Parathyroid adenoma (tissue), 2 donors: ENCODE data around the gene LRRC52.

Experiments used
- H2AFZ ChIP-seq: fragments of 300-600 bp; sonication (generic); one replicate; pipeline ENCODE4 v1.7.0; 2017; ENCODE audit warnings: antibody characterized with exemption, mild to moderate bottlenecking
- H3K27ac ChIP-seq: fragments of 300-600 bp; sonication (generic); one replicate; pipeline ENCODE4 v1.7.0; 2017
- H3K27me3 ChIP-seq: fragments of 300-600 bp; sonication (generic); one replicate; pipeline ENCODE4 v1.7.0; 2017; ENCODE audit warnings: low read length; ENCODE audit not compliant: control insufficient read depth, insufficient read depth
- H3K36me3 ChIP-seq: fragments of 300-600 bp; sonication (generic); one replicate; pipeline ENCODE4 v1.7.0; 2017; ENCODE audit warnings: low read length; ENCODE audit not compliant: control insufficient read depth, insufficient read depth
- H3K4me1 ChIP-seq: fragments of 300-600 bp; sonication (generic); one replicate; pipeline ENCODE4 v1.7.0; 2017; ENCODE audit warnings: control low read depth
- H3K4me2 ChIP-seq: fragments of 300-600 bp; sonication (generic); one replicate; pipeline ENCODE4 v1.7.0; 2017; ENCODE audit warnings: low read length
- H3K4me3 ChIP-seq: fragments of 300-600 bp; sonication (generic); one replicate; pipeline ENCODE4 v1.7.0; 2017; ENCODE audit warnings: low read depth, low read length
- H3K79me2 ChIP-seq: fragments of 300-600 bp; sonication (generic); one replicate; pipeline ENCODE4 v1.7.0; 2017; ENCODE audit warnings: control low read depth
- H3K9ac ChIP-seq: fragments of 300-600 bp; sonication (generic); one replicate; pipeline ENCODE4 v1.7.0; 2017; ENCODE audit warnings: mild to moderate bottlenecking
- H3K9me3 ChIP-seq: fragments of 300-600 bp; sonication (generic); one replicate; pipeline ENCODE4 v1.7.0; 2017; ENCODE audit warnings: low read length; ENCODE audit not compliant: control insufficient read depth
- CTCF ChIP-seq: fragments of 300-600 bp; sonication (generic); IDR thresholded peaks from one replicate; pipeline ENCODE4 v1.7.0; 2017; ENCODE audit warnings: antibody characterized with exemption, mild to moderate bottlenecking
- donor health status: primary hyperparathyroidism.

The LRRC52 gene

GRCh38 chr1:165508291-165508690 is 35.5 kb upstream of the LRRC52 start:
- no peaks in the 10 kb centered on the region for H3K79me2 ChIP-seq
- peak overlapping the region; percentile 35 for H3K4me2 ChIP-seq
- no peaks in the 10 kb centered on the region for H3K4me1 ChIP-seq
- no peaks in the 10 kb centered on the region for H3K9me3 ChIP-seq
- no peak for TF ChIP-seq CTCF
- no peak overlapping the region for H3K9ac ChIP-seq
- H3K27ac ChIP-seq, result no peak overlapping the region
- H2AFZ ChIP-seq, result no peak overlapping the region
- no peaks in the 10 kb centered on the region for H3K36me3 ChIP-seq
- no peaks in the 10 kb centered on the region for H3K27me3 ChIP-seq
- no peak overlapping the region for H3K4me3 ChIP-seq

GRCh38 chr1:165512816-165513215 is 31.0 kb upstream of the LRRC52 start:
- no peaks in the 10 kb centered on the region for H3K9me3 ChIP-seq
- no peak overlapping the region for H3K9ac ChIP-seq
- H3K27me3 ChIP-seq, result no peaks in the 10 kb centered on the region
- TF ChIP-seq CTCF, result no peak
- no peak overlapping the region for H3K4me3 ChIP-seq
- H3K4me2 ChIP-seq, result no peak overlapping the region
- no peaks in the 10 kb centered on the region for H3K4me1 ChIP-seq
- no peak overlapping the region for H2AFZ ChIP-seq
- H3K36me3 ChIP-seq, result no peaks in the 10 kb centered on the region
- H3K27ac ChIP-seq, result no peak overlapping the region
- H3K79me2 ChIP-seq, result no peaks in the 10 kb centered on the region

GRCh38 chr1:165516469-165516868 is 27.3 kb upstream of the LRRC52 start:
- H2AFZ ChIP-seq, result no peak overlapping the region
- TF ChIP-seq CTCF, result no peak

GRCh38 chr1:165520646-165521045 is 23.2 kb upstream of the LRRC52 start:
- H3K4me2 ChIP-seq, result no peak overlapping the region
- H3K9me3 ChIP-seq, result no peaks in the 10 kb centered on the region
- no peak overlapping the region for H3K4me3 ChIP-seq
- H3K9ac ChIP-seq, result no peak overlapping the region
- no peaks in the 10 kb centered on the region for H3K36me3 ChIP-seq
- H3K4me1 ChIP-seq, result no peaks in the 10 kb centered on the region
- no peak overlapping the region for H3K27ac ChIP-seq
- TF ChIP-seq CTCF, result no peak
- no peaks in the 10 kb centered on the region for H3K27me3 ChIP-seq
- H3K79me2 ChIP-seq, result no peaks in the 10 kb centered on the region
- no peak overlapping the region for H2AFZ ChIP-seq

More at GRCh38 chr1:165516469-165516868, 27.3 kb upstream of the LRRC52 start:
- Histone ChIP-seq H3K4me1 (no peaks in the 10 kb centered on the region), H3K9me3 (no peaks in the 10 kb centered on the region), H3K9ac (no peak overlapping the region), H3K27me3 (no peaks in the 10 kb centered on the region), H3K27ac (no peak overlapping the region), H3K4me2 (no peak overlapping the region), H3K36me3 (no peaks in the 10 kb centered on the region), H3K4me3 (no peak overlapping the region), H3K79me2 (no peaks in the 10 kb centered on the region)

GRCh38 chr1:165524639-165525285 is 19.0 kb upstream of the LRRC52 start:
- H3K79me2 ChIP-seq, result no peaks in the 10 kb centered on the region
- no peaks in the 10 kb centered on the region for H3K36me3 ChIP-seq
- no peaks in the 10 kb centered on the region for H3K4me1 ChIP-seq
- H3K4me2 ChIP-seq, result no peak overlapping the region
- no peak overlapping the region for H2AFZ ChIP-seq
- no peaks in the 10 kb centered on the region for H3K27me3 ChIP-seq
- no peak for TF ChIP-seq CTCF
- no peak overlapping the region for H3K9ac ChIP-seq
- H3K27ac ChIP-seq, result no peak overlapping the region
- no peak overlapping the region for H3K4me3 ChIP-seq
- H3K9me3 ChIP-seq, result no peaks in the 10 kb centered on the region
